HG02943 (cell line): Measurements from ENCODE around the gene CD28.

Source experiments
- ATAC-seq: cut with Tn5 transposase; IDR thresholded peaks from one replicate; pipeline ENCODE4 v1.9.1; 2021; ENCODE audit warnings: mild to moderate bottlenecking, low read depth, moderate library complexity; ENCODE audit not compliant: unreplicated experiment

CD28 gene

DNA sequence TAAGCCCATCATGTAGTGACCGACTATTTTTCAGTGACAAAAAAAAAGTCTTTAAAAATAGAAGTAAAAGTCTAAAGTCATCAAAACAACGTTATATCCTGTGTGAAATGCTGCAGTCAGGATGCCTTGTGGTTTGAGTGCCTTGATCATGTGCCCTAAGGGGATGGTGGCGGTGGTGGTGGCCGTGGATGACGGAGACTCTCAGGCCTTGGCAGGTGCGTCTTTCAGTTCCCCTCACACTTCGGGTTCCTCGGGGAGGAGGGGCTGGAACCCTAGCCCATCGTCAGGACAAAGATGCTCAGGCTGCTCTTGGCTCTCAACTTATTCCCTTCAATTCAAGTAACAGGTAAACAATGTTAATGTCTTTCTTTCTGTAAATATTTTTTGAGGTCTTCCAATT, at the start of gene CD28:
Gene CD28, plus strand, starts transcription at position 237 of the 400 bp plus-strand sequence. Its CDS starts 58 bp downstream, at position 295.
- ATAC-seq: peak; percentile 99

DNA sequence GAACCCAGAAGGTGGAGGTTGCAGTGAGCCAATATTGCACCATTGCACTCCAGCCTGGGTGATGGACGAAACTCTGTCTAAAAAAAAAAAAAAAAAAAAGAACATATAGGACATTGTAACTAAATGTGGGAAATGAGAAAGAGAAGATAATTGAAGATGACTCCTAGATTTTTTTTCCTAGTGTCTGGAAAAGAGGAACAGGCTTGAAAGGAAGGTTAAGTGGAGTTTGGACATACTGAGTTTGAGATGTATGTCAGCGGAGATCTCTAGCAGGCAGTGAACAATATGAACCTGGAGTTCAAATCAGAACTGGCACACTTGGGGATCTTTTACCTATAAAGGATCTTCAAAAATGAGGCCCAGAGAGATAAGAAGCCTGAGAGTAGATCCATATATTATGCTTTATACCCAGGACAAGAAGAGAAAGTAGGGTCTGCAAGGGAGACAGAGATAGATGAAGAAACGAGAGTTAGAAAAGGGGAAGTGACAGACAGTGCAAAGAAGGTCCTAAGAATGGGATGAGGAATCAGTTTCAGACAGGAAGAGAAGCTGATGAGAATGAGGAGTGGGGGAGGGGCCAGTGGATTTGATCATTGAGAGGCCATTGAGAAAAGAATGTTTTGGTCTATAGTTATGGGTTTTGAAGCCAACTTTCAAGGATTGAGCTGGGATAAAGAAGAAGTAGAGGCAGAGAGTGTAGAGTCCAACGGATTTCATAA, 46.9 kb upstream of the CD28 start:
- no peak for ATAC-seq

DNA sequence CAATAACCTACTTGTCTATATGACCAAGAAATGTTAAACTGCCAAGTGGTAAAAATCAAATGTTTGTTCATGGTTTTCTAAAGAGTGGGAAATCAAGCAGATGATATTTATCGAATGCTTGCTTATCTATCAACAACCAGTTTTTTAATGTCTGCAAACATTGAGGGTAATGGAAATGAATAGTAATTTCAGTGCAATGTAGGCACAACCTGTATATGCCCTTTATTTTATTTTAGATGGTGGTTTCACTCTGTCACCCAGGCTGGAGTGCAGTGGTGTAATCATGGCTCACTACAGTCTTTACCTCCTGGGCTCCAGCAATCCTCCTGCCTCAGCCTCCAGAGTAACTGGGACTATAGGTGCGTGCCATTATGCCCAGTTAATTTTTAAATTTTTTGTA, 46.0 kb upstream of the CD28 start:
- no peak for ATAC-seq

DNA sequence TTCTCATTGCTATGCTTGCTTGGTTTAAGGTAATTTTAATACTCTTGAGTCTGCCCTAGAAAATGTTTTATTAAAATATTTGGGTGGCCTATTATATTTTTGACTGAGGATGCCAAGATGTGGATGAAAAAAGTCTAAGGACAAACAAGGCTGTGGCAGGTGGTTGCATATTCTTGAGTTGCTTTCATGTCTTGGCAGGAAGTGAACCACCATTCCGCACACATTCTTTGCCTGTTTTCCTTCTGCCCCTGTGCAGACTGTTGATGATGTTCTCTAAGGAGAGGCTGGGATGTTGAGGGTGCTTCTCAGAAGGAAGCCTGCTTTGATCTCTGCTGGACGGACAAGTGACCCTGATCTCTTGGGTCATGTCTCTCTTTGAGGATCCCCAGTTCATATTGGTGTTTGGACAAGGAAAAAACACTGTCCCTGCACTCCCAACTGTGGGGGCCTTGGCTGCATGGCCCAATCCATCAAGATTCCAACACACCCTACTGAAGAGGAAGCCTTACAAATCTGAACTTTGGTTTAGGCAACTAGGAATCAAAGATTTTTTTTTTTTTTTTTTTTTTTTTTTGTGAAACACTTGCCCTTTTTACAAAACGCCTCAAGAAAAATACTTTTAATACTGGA, 45.0 kb upstream of the CD28 start:
- ATAC-seq: no peak

DNA sequence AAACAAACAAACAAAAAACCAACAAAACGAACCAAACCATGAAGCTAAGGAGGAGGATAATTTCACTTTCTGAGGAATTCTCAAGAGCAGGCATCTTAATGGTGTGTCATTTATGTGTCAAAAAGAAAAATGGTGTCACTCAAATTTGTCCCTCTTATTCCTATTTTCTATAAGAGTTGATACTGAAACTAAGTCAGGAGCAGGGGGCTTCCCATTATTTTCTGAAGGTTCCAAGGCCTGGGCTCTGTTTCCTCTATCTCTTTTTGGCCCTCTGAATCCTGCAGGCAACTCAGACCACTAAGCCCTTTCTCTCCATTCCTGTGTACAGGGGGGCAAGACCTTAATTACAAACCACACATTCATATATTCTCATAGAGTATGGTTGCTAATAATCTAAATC, 44.0 kb upstream of the CD28 start:
- no peak for ATAC-seq

DNA sequence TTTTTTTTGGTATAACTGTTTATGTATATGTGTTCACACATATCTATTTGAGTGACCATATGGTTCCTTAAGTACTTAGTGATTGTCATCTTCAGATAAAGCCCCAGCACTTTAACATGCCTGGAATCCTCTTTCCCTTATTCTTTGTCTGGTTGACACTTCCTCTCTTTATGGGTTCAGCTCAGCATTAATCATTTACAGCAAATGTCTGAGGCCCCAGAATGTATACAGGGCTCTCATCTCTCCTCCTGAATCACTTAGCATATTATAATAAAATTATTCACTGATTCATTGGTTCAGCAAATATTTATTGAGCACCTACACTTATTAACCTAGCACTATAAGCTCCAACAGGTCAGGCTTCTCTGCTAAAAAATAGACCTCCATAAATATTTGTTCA, 43.5 kb upstream of the CD28 start:
- ATAC-seq: no peak

DNA sequence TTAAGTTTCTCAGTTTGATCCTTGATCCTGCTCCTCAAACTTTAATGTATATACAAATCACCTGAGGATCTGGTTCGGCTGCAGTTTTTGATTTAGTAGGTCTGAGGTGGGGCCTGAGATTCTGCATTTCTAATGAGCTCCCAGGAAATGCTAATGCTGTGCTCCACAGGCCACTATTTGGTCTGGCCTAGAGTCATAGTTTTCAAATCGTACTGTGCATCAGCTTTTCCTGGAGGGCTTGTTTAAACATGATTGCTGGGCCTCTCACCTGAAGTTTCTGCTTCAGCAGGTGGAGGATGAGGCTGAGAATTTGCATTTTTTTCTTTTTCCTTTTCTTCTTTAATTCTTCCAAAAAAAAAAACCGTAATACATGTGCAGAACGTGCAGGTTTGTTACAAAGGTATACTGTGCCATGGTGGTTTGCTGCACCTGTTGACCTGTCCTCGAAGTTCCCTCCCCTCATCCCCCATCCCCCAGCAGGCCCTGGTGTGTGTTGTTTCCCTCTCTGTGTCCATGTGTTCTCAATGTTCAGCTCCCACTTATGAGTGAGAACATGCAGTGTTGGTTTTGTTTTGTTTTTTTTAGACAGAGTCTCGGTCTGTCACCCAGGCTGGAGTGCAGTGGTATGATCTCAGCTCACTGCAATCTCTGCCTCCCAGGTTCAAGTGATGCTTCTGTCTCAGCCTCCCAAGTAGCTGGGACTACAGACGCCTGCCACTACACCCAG, 42.2 kb upstream of the CD28 start:
- ATAC-seq: no peak

DNA sequence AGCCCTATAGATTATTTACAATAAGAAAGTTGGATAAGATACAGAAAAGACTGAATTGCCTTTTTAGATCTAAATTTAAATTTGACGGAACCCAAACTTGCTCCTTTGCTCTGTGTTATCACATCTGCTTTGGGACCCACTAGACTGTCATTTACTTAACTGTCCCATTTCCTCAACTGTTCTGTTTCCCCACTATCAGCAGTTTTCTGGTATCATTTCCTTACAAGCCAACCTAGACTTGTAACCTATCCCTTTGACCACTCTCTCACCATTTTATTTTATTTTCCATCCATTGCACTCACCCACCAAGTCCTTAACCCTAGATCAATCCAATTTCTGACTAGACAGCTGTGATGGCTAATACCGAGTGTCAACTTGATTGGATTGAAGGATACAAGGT, 38.6 kb upstream of the CD28 start:
- ATAC-seq: no peak

DNA sequence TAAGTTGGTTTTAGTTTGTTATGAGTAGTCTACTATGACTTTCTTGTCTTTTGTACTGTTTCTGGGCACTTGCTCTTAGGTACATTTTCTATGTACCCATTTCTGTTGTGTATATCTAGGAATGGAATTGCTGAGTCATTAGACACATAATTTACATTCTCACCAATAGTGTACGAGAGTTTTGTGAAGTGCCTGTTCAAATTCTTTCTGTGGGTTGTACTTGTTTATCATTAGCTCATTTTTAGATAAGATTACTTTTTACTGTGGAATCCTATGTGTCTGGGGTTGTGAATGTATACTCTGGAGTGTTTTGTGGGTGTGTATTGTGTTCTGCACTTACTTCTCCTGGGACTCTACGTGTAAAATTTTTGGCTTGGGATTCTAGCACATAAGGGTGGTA, 36.6 kb upstream of the CD28 start:
- no peak for ATAC-seq

DNA sequence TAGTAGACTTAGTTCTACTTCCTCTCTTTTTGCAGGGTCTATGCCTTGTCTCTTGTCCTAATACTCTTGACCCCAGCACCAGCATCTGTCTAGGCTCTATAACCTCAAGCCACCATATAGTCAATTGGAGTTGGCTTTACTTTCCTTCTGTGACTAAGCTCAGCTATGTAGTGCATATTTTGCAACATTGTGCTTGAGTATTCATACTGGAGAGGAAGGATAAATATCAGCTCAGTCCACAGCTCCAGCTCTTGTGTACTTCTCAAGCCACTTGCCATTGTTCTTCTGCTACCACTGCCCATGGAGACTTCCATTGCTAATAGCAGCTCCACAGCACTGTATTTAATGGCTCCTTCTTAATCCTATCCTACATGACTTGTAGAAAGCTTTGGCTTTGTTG, 35.5 kb upstream of the CD28 start:
- ATAC-seq: no peak

DNA sequence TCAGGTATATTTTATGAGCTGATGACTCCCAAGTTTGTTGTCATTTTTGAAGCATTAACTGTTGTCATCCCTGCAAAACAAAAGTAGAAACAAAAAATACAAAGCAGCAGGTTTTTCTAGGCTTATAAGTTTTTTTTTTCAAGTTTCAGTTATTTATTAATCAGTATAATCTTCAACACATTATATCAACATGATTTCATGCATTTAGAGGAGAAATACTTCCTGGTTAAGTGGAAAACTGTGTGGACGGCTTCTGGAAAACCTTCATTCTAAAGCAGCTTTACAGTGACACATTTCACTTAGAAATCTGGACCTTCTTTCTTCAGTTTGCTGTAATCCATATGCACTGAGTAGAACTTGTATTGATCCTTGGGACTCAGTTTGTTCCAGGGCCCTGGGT, 34.6 kb upstream of the CD28 start:
- ATAC-seq: no peak

DNA sequence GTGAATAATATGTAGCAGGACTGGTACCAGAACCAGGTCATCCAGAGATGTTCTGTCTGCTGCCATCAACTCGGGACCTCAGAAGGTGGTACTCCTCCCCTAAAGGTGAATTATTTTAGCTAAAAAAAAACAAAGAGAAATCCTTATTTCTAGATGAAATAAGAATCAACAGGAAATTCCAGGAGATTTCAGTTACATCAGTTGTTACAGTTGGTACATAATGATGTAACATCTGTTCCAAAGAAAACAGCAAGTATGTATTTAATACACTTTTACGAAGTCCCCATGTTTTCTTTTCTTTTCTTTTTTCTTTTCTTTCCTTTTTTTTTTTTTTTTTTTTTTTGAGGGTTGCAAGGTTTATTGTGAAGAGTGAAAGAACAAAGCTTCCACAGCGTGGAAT, 33.6 kb upstream of the CD28 start:
- no peak for ATAC-seq

DNA sequence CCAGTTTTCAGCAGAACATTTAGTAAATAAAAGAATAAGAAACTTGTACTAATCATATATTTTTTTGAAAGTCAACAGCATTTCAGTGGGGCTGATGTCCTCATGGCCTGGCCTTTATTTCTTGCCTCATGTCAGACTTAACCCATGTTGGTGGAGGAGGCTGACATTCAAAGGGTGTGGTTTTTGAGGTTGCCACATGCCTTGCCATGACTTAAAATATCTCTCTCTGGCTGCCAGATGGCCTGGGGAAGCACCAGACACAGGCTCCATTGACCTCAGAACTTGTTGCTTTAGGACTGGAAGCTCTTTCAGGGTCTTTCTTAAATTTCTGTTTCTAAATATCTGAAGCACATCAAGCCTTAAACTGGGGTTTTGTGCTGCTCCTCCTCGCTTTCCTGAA, 32.5 kb upstream of the CD28 start:
- peak; percentile 97 for ATAC-seq

DNA sequence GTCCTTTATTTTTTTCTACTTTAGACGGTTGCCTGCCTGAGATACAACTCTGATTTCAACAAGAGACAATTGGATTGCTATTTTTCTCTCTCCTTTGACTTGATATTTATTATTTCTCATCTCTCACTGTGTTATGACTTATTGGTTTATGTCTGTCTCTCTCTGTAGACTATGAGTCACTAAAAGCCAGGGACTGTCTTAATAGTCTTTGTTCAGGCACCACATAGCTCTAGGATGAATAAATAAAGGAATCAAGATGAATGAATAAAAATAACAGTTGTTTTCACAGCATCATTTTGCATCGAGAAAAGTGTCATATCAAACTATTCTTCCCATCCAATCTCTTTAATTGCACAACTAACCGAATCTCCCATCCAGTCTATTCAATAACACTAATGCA, 31.4 kb upstream of the CD28 start:
- no peak for ATAC-seq

DNA sequence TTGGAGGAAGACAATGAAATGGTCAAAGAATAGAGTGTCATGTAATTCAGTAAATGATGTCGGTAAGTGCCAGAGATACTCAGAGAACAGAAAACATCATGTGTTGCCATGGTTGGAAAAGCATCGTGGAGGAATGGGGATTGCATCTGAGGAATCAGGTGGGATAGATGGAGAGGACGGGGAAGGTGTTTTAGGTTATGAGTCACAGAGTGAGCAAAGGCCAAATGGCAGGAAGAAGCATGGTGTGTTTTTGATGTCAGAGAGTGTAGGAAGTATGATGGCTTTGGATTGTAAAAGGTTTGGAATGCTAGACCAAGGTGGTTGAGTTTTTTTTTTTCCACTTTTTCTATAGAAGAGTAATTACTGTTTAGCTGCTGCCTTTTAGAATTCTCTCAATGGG, 27.5 kb upstream of the CD28 start:
- ATAC-seq: no peak

DNA sequence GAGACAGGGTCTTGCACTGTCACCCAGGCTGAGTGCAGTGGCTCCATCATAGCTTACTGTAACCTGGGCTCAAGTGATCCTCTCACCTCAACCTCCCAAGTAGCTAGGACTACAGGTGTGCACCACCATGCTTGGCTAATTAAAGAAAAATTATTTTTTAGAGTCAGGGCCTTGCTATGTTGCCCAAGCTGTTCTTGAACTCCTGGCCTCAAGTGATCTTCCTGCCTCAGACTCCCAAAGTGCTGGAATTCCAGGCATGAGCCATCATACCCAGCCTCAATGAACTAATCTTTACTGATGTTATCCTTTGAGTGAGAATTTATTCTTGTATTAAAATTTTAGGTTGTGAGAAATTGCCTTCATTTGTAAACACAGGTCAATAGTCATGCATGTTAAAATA, 27.0 kb upstream of the CD28 start:
- ATAC-seq: no peak

DNA sequence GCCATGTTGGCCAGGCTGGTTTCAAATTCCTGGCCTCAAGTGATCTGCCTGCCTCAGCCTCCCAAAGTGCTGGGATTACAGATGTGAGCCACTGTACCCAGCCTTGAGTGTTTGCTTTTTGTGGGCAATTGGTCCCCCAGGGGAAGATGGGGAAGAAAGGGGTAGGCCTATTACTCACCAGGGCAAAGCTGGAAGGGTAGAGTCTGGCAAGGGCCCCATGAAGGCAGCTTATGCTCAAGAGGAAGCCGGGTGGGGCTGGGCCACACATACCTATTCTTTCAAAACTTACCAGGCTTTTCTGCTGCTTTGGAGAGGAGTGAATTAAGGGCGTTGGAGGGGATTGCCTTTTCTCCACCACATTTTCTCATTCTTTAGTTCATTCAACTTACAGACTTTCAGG, 24.5 kb upstream of the CD28 start:
- no peak for ATAC-seq

DNA sequence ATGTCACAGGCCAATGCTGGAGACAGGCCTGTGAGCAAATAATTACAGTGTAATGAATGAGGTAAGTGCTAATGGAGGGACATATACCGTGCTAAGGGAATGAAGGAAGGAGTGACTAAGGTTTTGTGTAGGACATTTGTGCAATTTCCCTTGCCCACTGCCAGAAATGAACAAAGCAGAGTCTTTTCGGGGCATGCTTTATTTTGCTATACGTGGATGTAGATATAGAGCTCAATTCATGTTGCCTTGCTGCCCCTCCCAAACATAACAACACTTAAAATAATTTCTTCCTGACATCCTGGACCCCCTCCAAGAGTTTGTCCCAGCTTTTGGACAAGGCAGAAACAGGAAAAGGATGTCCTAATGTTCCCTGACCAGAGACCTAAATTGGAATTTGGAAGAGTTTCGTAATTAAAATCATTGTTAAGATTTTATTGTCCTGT, 23.7 kb upstream of the CD28 start:
- no peak for ATAC-seq

DNA sequence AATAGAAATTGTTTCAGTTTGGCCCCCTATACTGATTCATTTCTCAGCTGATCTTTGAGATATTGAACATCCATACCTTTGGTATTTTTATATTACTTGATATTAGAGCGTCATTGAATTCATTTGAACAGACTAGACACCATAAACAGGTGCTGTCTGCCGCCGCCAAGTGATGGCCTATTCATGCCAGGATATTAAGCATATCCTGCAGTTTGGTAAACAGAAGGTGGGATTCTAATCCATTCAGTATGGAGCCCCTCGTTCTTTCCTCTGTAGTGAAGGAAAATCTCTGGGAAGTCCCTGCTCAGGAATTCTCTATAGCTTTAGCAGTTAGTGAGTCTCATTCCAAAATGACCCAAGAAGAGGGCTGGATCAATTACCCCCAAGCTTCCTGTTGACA, 23.0 kb upstream of the CD28 start:
- ATAC-seq: no peak

DNA sequence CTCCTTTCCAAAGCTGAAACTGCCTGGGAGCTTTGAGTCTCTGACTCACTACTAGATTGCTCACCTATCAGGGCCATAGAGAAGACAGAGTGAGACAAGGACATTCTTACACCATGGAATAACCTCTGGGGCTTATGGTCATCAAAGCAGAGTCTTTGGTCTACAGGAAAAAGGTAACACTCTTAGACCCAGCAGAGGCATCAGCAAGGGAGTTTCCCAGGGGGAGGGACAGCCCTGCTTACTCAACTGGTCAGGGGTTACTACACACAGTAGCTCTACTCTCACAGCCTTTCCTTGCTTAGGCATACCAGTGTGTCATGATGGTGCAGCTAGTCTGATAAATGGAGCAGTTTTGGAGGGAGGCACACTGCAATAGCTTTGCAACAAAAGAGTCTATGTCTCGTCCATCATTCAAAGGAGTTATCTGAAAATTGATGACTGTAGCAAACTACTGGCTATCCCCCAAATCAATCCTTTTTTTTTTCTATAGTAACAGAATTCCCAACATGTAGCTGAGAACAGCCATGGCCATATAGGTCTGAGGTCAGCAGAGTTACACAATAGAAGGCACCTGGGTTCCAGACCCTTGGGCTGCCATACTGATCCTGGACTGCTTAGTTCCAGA, 22.4 kb upstream of the CD28 start:
- no peak for ATAC-seq

DNA sequence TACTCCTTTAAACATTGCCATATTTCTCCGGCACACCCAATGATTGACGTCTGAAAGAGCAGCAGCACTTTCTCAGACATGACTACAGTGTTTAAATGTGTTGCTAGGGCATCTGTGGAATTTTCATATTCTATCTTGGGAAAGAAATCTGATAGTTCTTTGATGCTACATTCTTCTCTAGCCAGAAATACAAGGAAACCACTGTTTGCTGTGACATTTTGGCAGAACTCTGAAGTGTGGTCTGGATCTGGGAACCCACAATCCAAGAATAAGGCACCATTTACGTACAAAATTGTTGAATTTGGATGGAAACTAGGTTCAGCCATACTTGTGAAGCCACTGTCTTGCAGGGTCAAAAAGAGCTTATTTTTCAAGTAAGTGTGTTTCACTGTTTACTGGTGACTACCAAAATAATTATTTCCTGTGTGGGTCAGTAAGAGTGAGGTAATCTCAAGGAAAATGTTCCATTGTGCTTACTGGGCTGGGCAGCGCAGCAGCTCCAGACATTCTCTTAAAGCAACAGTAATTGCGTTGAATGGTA, 21.3 kb upstream of the CD28 start:
- no peak for ATAC-seq
